Left renal pelvis (tissue), 4 donors: Measurements from ENCODE around the gene SWSAP1. TPM values are rescaled to one million over a fixed set of nuclear protein-coding genes. Genes with fewer than 3 reads are reported as not detected.
A peak's percentile ranks its signal among the peaks of the same experiment; 100 is the strongest.
"Not testable (repeated sequence)": the region's sequence is repeated elsewhere in the genome, so short reads cannot be mapped to it uniquely, and the experiment has no call there.

Experiments
- DNase-seq, 4 donors: peaks; one replicate each; pipeline ENCODE4 v3.0.0-alpha.2; 2013; ENCODE audit warnings: low read depth in 4 of 4, low spot score in 3 of 4
- polyA plus RNA-seq, 4 donors: library from polyadenylated mRNA; unstranded; fragments of 120-200 nt; gene quantifications; one replicate each; pipeline ENCODE4 v1.2.1, GENCODE V29; 2013; ENCODE audit not compliant: insufficient read length in 4 of 4

The SWSAP1 gene
- polyA plus RNA-seq, 4 donors: 2.5 to 3.7 (median 3.0) TPM

DNA sequence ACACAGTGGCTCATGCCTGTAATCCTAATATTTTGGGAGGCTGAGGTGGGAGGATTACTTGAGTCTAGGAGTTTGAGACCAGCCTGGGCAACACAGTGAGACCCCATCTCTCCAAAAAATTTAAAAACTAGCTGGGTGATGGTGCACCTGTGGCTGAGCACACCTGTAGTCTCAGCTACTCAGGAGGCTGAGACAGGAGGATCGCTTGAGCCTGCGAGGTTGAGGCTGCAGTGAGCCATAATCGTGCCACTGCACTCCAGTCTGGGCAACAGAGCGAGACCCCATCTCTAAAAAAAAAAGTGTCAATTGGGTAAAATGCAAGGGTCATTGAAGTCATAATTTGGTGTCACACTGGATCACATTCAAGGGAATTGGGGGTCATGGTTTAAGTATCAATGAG is 20.4 kb upstream of the SWSAP1 start:
- DNase-seq: not testable (repeated sequence)

GRCh38 chr19:11355160-11356073 is 19.0 kb upstream of the SWSAP1 start, which contains the start of gene PLPPR2:
PLPPR2 (plus strand) TSS chr19:11355432; CDS start chr19:11357674, 2,242 bp downstream.
- peak in 1 of 4 donors; percentile 48 for DNase-seq

GRCh38 chr19:11356074-11356397 is 18.4 kb upstream of the SWSAP1 start:
- no peak for DNase-seq

DNA sequence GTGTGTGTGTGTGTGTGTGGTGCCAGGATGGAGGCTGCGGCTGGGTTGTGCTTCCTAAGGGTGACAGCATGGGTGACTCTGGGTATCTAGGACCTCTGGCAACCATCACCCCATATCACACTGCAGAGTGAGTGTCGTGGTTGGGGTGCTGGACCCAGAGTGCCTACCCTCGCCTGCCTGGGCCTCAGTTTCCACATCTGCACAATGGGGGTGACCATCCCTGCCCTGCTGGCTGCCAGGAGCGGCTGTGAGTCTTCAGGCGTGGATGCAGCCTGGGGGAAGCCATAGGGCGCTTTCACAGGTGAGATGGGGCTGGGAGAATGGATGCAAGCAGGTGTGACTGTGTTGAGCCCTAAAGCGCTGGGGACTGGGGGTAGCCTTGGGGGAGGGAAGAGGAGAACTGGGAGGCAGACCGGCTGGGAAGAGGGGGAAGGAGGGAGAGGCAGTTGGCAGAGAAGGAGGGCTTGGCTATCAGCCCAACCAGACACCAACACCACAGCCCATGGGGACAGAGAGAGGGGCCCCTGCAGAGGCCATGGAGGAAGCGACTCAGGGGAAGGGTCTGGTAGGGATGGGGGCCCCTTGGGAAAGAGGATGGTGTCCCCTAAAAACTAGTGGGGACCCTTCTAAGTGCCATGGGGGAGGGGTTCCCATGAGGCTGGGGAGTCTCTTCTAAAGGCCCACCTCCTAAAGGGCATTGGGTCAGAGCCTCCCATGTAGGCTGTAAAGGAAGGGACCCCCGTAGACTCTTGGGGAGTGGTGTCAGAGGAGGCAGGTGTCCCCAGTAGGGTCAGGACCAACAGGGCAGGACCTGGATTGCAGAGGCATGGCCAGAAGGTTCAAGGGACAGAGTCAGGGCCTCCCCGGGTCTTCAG is 17.6 kb upstream of the SWSAP1 start:
- DNase-seq: no peak

DNA sequence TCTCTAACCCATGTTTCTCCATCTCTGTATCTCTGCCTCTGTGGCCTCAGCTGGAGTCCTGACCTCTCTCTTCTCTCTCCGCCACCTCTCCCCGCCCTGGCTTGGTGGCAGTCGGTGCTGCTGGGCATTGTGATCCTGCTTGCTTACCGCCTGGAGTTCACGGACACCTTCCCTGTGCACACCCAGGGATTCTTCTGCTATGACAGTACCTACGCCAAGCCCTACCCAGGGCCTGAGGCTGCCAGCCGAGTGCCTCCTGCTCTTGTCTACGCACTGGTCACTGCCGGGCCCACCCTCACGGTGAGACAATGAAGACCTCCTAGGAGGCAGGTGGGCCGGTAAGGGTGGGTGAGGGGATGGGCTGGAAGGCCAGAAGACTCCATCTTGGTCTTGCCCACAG is 15.0 kb upstream of the SWSAP1 start:
- DNase-seq: no peak

GRCh38 chr19:11361037-11361770 is 13.3 kb upstream of the SWSAP1 start:
- no peak for DNase-seq

GRCh38 chr19:11361771-11362731 is 12.4 kb upstream of the SWSAP1 start:
- no peak for DNase-seq

- no peak for DNase-seq
Observed at GRCh38 chr19:11363881-11364280, 10.6 kb upstream of the SWSAP1 start.

DNA sequence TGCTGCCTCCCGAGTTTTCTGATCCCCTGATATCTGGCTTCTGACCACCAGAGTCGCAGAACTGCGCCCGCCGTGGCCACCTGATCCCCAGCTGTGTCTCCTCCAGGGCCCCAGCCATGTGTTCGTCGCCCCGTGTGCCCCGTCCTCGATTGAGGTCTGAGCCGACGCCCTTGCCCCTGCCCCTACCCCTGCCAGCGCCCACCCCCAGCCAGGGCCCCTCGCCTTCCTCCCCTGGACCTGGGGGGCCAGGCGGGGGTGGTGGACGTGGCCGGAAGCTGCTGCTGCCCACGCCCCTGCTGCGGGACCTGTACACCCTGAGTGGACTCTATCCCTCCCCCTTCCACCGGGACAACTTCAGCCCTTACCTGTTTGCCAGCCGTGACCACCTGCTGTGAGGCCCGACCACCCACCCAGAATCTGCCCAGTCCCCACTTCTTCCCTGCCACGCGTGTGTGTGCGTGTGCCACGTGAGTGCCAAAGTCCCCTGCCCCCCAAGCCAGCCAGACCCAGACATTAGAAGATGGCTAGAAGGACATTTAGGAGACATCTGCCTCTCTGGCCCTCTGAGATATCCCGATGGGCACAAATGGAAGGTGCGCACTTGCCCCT is 10.1 kb upstream of the SWSAP1 start:
- DNase-seq: no peak

DNA sequence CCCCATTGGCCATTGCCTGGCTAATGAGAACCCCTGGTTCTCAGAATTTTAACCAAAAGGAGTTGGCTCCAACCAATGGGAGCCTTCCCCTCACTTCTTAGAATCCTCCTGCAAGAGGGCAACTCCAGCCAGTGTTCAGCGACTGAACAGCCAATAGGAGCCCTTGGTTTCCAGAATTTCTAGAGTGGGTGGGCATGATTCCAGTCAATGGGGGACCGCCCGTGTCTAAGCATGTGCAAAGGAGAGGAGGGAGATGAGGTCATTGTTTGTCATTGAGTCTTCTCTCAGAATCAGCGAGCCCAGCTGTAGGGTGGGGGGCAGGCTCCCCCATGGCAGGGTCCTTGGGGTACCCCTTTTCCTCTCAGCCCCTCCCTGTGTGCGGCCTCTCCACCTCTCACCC is 9.5 kb upstream of the SWSAP1 start:
- no peak for DNase-seq

DNA sequence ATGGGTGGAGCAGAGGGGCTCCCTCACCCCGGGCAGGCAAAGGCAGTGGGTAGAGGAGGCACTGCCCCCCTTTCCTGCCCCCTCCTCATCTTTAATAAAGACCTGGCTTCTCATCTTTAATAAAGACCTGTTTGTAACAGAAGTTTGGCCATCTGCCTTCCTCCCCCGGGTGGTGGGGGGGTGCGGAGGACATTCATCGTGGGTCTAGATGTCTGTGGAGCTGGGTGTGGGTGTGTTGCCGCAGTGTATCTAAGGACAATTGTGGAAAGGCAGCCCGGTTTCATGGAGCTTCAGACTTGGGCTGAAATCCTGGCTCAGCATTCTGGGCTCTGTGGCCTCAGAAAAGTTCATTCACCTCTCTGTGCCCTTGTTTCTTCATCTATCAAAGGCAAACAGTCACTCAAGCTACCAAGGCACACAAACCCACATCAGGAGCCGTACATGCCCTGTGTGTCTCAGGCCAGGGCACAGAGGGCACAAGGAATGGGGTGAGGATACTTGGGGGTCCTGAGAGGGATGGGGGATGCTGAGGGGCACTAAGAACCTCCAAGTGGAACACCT is 8.8 kb upstream of the SWSAP1 start:
- no peak for DNase-seq

DNA sequence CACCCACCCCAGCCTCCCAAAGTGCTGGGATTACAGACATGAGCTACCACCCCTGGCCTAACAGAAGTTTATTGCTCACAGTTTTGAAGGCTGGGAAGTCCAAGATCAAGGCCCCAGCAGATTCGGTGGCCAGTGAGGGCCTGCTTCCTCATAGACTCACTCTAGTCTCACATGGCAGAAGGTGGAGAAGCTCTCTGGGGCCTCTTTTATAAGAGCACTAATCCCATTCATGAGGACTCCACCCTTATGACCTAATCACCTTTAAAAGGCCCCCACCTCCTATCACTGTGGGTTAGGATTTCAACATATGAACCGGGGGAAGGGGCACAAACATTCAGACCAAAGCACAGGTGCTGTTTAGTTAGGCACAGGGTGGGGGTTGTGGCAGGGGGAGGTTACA is 6.9 kb upstream of the SWSAP1 start:
- DNase-seq: no peak

GRCh38 chr19:11370744-11371143 is 3.7 kb upstream of the SWSAP1 start:
- DNase-seq: no peak

DNA sequence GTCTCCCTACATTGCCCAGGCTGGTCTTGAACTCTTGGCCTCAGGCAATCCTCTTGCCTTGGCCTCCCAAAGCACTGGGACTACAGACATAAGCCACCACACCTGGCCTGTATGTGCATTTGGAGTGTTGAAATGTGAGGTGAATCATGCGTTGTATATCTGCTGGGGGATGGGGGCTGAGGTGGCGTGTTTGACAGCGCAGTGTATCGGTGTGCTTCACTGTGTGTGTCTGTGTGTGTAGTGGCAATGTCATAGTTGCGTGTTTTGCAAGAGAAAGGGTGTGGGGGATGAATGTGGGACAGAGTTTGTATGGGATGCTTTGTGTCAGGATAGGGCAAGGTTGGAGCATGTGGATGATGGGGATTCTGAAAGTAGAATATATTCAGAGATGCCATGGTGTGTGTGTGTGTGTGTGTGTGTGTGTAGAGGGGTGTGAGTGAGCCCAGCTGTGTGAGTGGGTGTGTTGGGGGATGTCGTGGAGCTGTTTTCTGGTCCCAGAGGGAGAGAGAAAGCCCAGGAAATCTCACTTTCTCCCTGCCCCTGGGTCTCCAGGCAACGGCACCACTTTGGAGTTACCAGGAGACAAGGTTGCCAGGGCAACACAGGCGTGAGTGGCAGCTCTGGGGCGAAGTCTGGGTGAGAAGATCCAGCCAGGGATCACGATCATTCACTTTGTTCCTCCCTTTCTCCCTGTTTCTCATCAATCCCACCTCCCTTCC is 1.1 kb upstream of the SWSAP1 start:
- no peak for DNase-seq

DNA sequence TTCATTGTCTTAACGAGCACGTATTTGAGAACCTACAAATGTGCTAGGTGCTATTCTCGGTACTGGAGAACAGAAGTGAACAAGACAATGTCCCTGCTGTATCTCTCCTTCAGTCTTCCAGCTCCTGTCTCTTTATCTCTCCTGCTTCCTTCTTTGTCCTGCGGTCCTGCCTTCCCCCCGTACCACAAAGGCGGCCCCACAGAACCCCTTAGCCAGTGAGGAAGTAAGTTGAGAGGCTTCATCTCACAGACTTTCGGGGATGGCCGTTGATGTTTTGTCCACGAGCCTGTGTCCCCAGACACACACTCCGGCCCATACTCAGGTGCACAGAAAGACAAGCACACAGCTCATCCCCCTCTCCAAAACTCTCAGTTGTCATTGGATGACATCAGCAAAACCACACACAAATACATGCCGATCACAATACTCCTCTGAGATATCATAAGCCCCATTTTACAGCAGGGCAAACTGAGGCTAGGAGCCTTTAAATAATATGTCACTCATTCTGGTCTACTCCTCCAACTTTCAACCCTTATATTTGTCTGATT is 507 bp upstream of the SWSAP1 start:
- no peak for DNase-seq

DNA sequence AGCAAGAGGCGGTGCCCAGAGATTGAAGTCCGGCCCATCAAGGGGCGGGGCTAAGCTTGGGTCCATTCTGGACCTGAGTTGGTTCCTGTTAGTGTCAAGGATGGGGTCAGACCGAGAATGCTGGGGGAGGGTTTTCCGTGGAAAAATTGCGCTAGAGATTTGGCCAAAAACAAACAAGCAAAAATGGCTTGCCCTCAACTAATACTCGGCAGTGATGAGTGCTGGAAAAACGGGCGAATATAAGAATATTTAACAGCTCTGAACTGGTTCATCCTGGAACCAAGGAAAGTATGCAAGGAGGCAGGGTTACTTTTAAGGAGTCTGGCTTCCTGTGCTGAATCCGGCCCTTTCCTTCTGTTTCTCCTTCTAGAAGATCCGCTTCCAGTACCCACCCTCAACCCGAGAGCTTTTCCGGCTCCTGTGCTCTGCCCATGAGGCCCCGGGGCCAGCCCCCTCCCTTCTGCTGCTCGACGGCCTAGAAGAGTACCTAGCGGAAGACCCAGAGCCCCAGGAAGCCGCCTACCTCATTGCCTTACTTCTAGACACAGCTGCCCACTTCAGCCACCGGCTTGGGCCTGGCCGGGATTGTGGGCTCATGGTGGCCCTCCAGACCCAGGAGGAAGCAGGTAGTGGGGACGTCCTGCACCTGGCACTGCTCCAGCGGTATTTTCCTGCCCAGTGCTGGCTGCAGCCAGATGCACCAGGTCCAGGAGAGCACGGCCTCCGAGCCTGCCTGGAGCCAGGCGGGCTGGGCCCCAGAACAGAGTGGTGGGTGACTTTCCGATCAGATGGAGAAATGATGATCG is 880 bp downstream of the SWSAP1 start:
- no peak for DNase-seq

- DNase-seq: no peak
Observed at GRCh38 chr19:11377237-11377636, 2.8 kb downstream of the SWSAP1 start.
